ENCODE data around the gene IRAK2. TPM values are rescaled to one million over a fixed set of nuclear protein-coding genes. Genes with fewer than 3 reads are reported as not detected.

IRAK2 gene
- total RNA-seq, 1 experiment from 2014 or later = 0.61 TPM

DNA sequence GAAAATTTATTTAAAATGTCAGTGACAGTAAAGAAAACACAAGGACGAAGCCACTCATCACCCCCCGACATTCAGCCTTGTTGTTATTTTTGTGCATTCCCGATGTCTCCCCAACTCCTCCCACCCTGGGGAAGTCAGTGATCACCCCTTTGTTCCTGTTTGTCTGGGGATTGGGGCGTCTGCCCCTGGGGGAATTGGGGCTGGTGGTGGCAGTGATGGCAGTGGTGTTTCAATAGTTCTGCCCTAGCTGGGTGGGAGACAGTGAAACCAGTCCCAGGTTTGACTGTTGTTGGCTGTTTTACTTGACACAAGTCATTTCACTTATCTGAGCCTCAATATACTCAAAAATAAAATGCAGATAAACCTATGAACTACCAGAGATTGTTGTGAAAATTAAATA lies 33.5 kb downstream of the IRAK2 start:
- Histone ChIP-seq H2AK5ac (ENCODE audit: insufficient read length, low read length) (no peak overlapping the region), H2AFZ (ENCODE audit: low read length) (no peak overlapping the region), H2BK120ac (ENCODE audit: low read depth, low read length, poor library complexity, severe bottlenecking) (no peak overlapping the region), H2BK15ac (ENCODE audit: low read depth, low read length) (no peak overlapping the region), H3K23ac (ENCODE audit: insufficient read length, low read depth, low read length) (no peak overlapping the region), H4K8ac (replicated peaks; ENCODE audit: insufficient read length, low read depth, low read length) (no peak overlapping the region), H3K23me2 (ENCODE audit: insufficient read length, low read depth, low read length, poor library complexity, severe bottlenecking) (no peaks in the 10 kb centered on the region), H3K4me2 (ENCODE audit: insufficient read depth, insufficient read length, low read length) (no peak overlapping the region), H3K27ac (ENCODE audit: insufficient read length, low read depth, low read length) (no peak overlapping the region), H3K79me2 (ENCODE audit: insufficient read depth, low read length) (no peaks in the 10 kb centered on the region), H3K4ac (ENCODE audit: low read depth, low read length) (no peak overlapping the region), H4K20me1 (ENCODE audit: control insufficient read depth, insufficient read depth, insufficient read length) (no peaks in the 10 kb centered on the region), H4K91ac (ENCODE audit: insufficient read length, low read depth, low read length) (no peak overlapping the region), H3K4me1 (ENCODE audit: insufficient read depth, low read length) (peaks cover 7% of the 10 kb centered on the region), H3K18ac (ENCODE audit: insufficient read length, low read depth, low read length) (no peak overlapping the region), H3K27me3 (ENCODE audit: insufficient read depth, low read length) (no peaks in the 10 kb centered on the region), H3K14ac (ENCODE audit: insufficient read depth, low read length) (no peak overlapping the region), H4K5ac (ENCODE audit: insufficient read length, low read depth, low read length) (no peak overlapping the region), H3K79me1 (ENCODE audit: insufficient read depth, low read depth, low read length, poor library complexity, severe bottlenecking) (no peaks in the 10 kb centered on the region), H2BK20ac (ENCODE audit: low read depth, low read length, poor library complexity, severe bottlenecking) (no peak overlapping the region), H3K9ac (ENCODE audit: extremely low read depth, insufficient read length, low read length) (no peak overlapping the region), H2BK12ac (ENCODE audit: insufficient read length, low read depth, low read length) (no peak overlapping the region), H2BK5ac (ENCODE audit: insufficient read length, low read length) (no peak overlapping the region), H3K9me3 (ENCODE audit: control insufficient read depth, low read depth, low read length) (no peaks in the 10 kb centered on the region), H3K56ac (ENCODE audit: insufficient read length, low read depth, low read length) (no peak overlapping the region), H3T11ph (ENCODE audit: low read length) (no peak overlapping the region)
- no peak for DNase-seq
- 0 out of 7 replicates have a peak overlapping the region, but pooled peaks of 1 of the 3 experiments have one; percentile 51 for H3K27ac Mint-ChIP-seq
- peaks cover 4 to 10% of the 10 kb centered on the region in 2 experiments for H3K4me1 Mint-ChIP-seq
- no peak overlapping the region; a peak in 1 of 5 replicates for H3K4me3 Mint-ChIP-seq
- no peaks in the 10 kb centered on the region for H3K27me3 Mint-ChIP-seq (ENCODE audit: low read depth)
- TF ChIP-seq, protein P1, sequence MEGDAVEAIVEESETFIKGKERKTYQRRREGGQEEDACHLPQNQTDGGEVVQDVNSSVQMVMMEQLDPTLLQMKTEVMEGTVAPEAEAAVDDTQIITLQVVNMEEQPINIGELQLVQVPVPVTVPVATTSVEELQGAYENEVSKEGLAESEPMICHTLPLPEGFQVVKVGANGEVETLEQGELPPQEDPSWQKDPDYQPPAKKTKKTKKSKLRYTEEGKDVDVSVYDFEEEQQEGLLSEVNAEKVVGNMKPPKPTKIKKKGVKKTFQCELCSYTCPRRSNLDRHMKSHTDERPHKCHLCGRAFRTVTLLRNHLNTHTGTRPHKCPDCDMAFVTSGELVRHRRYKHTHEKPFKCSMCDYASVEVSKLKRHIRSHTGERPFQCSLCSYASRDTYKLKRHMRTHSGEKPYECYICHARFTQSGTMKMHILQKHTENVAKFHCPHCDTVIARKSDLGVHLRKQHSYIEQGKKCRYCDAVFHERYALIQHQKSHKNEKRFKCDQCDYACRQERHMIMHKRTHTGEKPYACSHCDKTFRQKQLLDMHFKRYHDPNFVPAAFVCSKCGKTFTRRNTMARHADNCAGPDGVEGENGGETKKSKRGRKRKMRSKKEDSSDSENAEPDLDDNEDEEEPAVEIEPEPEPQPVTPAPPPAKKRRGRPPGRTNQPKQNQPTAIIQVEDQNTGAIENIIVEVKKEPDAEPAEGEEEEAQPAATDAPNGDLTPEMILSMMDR (conservative IDR thresholded peaks at IDR 0.05) = no peak
- no CpG with 5 or more reads among the region's 4 CpGs for WGBS (ENCODE audit: extremely low coverage, insufficient read length, low lambda C conversion rate)
- no peaks in the 10 kb centered on the region for H3K9me3 Mint-ChIP-seq
- no peaks in the 10 kb centered on the region for H3K36me3 Mint-ChIP-seq (ENCODE audit: insufficient read depth in 1 of 3, low read depth in 3 of 3)

Measured in H9 (cell line).